ENCODE measurements around the gene TMEM250.

TMEM250 gene

DNA sequence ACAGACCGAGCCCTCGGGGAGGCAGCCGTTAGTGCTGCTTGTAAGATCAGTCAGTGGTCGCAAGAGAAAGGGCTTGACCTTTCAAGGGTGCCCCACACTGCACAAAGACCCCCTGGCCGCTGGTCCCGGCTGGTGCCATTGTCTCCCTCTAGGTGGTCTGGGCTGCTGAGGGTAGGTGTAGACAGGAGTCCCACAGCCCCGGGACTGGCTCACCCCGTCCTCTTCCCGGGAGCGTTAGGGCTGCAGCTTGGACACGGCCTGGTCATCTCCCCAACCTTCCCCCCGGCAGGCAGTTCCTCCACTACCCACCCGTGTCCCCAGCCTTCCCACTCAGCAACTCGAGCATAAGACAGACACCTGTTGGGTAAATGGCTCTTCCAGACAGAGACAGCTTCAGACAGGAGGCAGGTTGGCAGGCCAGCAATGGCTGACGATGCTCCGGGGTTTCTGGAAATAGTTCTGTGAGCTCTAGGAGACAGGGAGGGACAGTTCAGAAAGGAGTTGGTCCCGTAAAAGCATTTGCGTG lies 15.3 kb upstream of the TMEM250 start:
- in situ Hi-C loops (cut with HindIII; ENCODE audit: low sequenced_read_pairs), result no loop called here

DNA sequence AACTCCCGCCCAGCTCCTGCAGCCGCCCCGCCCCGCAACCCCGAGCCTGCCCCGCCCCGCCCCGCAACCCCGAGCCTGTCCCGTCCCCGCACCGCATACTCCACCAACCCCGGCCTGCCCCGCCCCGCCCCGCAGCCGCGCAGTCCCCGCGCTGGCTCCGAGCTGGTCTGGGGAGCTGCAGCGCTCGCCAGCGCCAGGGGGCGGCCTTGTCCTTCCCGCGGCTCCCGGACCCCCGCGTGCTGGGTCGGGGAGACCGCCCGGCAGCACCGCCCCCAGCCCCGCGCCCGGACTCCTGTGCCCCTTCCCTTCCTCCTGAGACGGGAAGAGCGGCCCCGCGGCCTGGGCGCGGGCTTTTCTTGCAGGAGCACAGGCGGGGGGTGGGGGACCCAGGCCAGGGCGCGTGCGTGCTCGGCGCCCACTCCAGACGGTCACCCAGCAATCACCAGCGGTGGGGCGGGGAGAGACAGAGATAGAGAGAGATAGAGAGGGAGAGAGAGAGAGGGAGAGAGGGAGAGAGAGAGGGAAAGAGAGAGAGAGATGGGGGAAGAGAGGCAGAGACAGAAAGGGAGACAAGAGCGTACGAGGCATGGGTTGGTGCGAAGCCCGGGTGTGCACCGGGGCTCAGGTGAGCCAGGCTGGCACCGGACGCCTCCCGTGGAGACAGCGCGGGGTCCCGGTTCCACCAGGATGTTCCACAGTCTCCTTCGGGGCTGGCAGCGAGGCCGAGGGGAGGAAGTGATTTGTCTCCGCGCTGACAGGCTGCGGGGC lies 14.7 kb upstream of the TMEM250 start:
- in situ Hi-C loops (cut with HindIII; ENCODE audit: low sequenced_read_pairs), result no loop called here

DNA sequence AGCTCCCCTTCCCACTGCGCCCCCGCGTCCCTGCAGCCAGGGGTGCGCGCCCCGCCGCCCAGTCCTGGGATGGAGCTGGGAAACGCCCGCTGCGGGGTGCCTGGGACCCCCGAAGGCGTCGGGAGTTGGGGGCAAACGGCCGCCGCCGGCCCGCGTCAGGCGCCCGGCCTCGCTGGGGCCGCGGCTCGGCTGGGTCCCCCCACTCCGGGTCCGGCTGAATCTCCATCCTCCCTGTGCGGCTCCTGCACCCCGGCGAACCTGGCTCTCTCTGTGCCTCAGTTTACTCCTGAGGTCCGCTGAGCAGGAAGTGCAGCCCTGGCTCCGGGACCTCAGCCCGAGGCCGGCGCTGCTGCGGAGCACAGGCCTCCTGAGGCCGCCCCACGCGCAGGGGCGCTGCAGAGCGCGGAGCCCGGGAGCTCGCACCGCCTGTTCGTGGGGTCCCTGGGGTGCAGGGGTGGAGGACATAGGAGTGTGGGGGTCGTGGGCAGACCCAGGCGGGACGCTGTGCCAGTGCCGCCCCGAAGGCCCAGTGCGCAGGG lies 13.9 kb upstream of the TMEM250 start:
- in situ Hi-C loops (cut with HindIII; ENCODE audit: low sequenced_read_pairs), result no loop called here

DNA sequence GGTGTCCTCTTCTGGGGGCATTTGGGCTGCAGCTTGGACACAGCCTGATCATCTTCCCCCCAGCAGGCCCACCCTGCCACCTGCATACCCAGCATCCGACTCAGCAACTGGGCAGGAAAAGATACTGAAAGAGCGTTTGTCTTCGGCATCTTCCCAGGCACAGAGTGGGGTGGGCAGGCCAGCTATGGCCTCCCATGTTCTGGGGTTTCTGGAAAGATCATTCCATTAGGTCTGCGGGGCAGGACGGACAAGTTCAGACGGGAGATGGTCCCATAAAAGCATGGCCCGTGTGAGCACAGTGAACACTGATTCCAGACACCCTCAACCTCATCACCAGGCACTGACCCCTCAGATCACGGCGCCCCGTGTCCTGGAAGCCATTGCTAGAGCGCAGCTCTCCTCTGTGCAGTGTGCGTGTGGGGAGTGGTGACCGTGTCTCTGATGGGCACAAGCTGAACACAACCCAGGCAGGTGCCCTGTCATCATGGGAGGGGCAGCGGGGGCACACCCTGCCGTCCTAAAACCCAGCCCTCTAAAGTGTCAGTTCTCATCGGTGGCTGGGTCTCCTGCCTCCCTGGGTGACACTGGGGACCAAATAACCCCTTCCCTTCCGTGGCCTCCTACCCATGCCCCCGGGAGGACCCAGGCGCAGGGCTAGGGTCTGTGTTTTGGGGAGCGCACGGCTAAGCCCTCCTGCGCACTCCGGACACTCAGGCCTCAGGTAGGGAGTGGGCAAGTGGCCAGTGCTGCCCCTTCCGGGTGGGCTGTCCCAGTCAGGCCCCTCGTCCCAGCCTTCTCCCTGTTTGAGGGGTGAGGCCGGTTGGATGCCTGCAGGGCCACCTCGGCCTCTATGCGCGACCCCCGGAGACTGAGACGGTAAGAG lies 13.2 kb upstream of the TMEM250 start:
- in situ Hi-C loops (cut with HindIII; ENCODE audit: low sequenced_read_pairs), result no loop called here

DNA sequence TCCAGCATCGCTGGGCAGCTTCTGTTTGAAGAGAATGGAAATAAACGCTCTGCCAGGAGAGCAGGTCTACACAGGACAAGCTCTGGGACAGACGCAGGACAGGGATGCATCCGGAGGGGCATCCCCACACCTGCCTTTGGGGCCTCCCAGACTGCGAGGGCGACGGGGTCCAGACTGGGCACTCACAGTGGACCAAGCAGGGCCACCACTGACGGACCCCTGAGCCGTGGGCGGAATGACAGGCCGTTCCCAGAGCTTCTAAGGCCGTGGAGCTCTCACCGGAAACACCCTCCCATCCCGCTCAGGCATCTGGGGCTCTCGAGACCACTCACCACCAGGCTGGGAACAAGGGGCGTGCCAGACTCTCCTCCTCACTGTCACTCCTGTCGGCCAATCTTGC lies 10.5 kb upstream of the TMEM250 start:
- in situ Hi-C loops (cut with HindIII; ENCODE audit: low sequenced_read_pairs), result no loop called here

DNA sequence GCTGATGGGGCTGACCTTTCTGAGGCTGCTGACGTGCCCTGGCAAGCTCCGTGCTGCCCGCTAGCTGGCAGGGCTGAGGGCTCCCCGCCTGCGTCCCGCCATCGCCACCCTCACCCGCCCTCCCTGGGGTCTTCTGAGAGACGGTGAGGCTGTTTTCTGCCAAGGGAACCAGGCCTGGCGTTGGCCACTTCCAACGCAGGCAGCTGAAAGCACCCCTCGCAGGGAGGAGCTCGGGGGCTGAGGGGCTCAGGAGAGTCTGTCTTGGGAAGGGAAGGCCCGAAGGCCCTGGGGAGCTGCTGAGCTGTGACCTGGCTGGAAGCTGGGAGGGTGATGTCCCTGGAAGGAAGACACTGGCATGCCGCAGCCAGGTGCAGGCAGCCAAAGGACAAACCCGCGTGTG lies 9.8 kb upstream of the TMEM250 start:
- in situ Hi-C loops (cut with HindIII; ENCODE audit: low sequenced_read_pairs), result no loop called here

DNA sequence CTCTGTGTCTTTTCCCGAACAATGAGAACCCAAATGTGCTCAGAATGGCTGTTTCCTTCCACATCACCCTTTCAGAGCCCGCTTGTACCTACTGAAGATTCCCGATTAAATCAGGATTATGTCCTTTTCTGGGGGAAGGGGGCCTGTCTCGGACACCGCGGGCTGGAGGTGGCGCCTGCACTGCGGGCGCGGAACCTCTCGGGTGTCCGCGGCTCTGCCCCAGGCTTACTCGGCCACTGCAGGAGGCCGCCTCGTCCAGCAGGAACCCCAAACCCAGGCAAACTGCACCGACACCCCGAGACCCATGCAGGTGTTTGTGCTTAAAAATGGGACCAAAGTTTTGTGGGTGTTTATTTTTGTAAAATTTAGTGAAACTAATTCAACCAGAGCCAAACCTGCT lies 8.6 kb upstream of the TMEM250 start:
- in situ Hi-C loops (cut with HindIII; ENCODE audit: low sequenced_read_pairs), result no loop called here

DNA sequence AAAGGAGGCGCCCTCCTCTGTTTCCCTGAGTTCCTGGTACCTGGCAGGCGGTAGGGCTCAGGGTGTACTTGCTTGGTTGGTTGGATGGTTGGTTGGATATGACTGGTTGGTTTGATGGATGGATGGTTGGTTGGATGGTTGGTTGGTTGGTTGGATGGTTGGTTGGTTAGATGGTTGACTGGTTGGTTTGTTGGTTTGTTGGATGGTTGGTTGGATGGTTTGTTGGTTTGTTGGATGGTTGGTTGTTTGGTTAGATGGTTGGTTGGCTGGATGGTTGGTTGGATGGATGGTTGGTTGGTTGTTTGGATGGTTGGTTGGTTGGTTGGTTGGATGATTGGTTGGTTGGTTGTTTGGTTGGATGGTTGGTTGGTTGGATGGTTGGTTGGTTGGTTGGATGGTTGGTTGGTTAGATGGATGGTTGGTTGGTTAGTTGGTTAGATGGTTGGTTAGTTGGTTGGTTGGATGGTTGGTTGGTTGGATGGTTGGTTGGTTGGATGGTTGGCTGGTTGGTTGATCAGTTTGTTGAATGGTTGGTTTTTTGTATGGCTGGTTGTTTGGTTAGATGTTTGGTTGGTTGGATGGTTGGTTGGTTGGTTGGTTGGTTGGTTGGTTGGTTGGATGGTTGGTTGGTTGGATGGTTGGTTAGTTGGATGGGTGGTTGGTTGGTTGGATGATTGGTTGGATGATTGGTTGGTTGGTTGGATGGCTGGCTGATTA lies 6.5 kb upstream of the TMEM250 start:
- in situ Hi-C loops (cut with HindIII; ENCODE audit: low sequenced_read_pairs), result no loop called here

DNA sequence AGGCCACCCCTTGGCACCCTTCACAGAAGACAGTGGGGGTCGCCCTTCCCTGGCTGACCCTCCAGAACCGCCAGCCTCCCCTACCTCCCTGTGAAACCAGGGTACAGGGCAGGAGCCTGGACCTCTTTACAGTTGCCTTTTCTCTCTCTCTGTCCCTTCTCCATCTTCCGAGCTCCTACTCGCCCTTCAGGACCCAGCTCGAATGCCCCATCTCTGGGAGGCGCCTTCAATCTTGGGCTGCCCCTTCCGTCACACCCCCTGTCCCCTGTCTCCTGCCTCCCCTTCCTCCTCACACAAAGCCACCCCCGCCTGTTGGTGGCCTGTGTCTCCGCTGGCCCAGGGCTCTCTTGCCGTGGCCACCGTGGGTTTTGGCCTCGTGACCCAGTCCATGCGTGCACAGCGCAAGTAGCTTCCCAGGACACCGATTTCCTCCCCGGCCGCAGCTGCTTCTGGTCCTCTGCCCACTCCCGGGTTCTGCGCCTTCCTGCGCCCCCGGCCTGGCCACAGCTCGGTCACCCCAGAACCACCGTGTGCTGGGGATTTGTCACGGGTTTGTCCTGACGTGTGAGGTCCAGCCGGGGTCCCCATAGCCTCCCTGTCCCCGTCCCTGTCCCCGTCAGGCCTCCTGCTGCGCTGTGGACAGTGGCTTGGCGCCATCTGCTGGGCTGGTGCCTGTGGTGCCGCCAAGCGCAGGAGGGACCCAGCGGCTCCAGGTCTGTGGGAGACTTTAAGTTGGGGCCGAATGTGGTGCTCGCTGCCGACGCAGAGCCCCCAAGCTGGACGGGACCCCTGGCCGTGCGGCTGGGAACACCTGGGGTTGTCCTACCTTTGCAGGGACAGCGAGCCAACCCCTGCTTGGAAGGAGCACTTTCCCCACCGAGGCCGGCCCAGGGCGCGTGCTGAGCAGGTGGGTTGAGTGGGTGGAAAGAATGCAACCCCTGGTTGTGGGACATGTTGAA lies 4.0 kb upstream of the TMEM250 start:
- in situ Hi-C loops (cut with HindIII; ENCODE audit: low sequenced_read_pairs), result no loop called here

DNA sequence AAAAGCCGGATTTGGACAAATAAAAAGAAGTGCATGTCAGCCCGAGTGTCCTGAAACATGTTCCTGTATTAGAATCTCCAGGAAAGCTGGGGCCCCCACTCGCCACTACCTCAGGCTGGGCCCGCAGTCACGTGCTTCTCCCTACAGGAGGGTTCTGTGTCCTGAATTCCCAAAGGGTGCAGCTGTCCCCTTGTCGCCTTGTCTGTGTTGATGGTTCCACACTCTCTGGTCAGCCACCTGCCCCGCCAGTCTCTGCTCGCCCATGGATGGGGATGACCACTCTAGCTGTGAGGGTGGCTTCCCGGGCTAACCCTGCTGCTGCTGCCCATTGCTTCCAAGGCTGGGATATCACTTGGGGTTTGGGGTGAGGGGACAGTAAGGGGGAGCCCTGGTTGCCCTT lies 3.1 kb upstream of the TMEM250 start:
- in situ Hi-C loops (cut with HindIII; ENCODE audit: low sequenced_read_pairs), result no loop called here

DNA sequence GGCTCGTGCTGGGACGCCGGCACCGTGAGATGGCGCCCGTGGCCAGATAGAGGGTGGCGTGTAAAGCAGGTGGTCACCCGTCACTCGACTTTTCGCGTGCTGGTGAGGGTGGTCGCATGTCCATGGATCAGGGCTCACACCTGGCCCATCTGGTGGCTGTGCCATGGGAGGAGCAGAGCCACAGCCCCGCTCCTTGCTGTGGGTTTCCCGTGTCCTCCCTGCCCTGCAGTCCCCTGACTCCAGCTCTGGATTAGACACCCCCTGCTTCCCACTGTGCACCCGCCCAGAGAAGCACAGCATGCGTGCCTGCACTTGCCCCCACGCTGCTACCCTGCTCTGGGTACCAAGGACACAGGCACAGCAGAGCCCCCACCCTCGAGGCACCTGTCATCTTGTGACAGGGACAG lies 1.8 kb upstream of the TMEM250 start:
- in situ Hi-C loops (cut with HindIII; ENCODE audit: low sequenced_read_pairs), result no loop called here

DNA sequence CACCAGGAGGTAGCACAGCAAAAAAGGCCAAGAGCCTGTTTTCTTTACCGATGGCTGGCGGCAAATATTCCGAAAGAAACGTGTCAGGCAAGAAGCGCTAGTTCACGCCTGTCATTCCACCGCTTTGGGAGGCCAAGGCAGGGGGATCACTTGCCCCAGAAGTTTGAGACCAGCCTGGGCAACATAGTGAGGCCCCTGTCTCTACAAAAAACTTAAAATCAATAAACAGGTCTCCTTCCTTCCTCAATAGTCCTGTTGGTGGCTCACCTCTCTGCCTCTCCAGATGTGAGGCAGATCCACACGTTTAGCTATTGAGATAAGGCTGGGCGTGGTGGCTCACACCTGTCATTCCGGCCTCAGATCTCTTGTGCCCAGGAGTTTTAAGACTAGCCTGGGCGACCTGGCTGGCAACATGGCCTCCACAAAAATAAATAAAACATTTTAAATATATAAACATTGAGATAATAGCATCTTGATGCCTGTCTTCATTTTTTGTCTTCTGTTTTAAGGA lies 1.3 kb upstream of the TMEM250 start:
- in situ Hi-C loops (cut with HindIII; ENCODE audit: low sequenced_read_pairs), result loop anchor here (10.0 kb wide), 2 partner anchors 85 to 235 kb away; no protein-coding TSS in a partner anchor

DNA sequence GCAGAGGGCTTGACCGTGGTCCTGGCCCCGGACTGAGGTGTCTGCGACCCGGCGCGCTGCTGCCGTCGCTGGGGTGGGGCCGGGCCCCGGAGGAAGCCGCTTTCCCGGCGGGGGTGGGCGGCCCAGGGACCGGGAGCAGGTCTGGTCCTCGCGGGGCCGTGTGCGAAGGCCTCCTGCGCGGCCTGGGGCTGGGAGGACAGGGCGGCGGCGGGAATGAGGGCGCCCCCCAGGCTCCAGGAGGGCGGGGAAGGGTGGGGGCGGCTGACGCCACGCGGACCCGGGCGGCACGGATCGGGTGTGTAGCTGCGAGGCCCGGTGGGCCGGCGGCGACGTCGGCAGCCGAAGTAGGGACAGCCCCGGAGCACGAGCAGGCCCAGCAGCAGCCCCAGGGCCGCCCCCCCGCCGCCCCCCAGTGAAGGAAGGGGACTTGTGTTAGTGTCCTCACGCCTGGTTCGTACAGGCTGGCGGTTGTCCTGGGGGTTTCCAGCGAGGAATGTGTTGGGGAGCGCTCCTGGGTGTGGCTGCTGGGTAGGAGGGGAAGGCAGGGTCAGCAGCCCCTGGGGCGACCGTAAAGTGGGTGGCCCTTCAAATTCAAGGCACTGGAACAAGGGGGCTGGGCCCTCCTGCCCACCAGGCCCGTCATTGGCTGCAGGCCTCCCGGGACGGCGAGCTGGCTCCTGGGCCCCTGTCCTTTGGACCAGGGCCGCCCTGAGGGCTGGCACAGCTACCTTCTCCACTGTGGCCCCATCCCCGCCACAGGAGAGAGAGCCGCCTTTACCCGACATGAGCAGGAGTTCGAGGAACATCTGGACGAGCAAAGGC lies 597 bp upstream of the TMEM250 start:
- in situ Hi-C loops (cut with HindIII; ENCODE audit: low sequenced_read_pairs), result loop anchor here (10.0 kb wide), 2 partner anchors 84 to 234 kb away; no protein-coding TSS in a partner anchor

DNA sequence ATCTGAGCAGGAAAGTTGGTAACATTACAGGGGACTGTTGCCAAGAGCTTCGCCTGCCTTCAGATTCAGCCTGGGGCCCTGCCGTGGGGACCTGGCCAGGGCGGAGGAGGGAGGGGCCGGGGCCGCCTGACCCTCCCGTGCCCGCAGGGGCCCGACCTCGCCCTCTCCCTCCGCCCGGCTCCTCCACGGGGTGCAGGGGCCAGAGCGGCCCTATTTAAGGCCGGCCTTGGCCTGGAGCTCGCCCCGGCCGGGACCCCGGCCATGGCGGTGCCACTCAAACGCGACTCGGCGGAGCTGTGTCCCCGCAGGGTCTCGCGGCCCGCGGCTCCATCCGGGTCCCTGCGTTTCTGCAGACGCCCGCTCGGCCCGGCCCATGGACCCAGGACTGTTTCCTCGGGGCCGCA lies 757 bp downstream of the TMEM250 start:
- in situ Hi-C loops (cut with HindIII; ENCODE audit: low sequenced_read_pairs), result loop anchor here (10.0 kb wide), 2 partner anchors 83 to 233 kb away; no protein-coding TSS in a partner anchor

DNA sequence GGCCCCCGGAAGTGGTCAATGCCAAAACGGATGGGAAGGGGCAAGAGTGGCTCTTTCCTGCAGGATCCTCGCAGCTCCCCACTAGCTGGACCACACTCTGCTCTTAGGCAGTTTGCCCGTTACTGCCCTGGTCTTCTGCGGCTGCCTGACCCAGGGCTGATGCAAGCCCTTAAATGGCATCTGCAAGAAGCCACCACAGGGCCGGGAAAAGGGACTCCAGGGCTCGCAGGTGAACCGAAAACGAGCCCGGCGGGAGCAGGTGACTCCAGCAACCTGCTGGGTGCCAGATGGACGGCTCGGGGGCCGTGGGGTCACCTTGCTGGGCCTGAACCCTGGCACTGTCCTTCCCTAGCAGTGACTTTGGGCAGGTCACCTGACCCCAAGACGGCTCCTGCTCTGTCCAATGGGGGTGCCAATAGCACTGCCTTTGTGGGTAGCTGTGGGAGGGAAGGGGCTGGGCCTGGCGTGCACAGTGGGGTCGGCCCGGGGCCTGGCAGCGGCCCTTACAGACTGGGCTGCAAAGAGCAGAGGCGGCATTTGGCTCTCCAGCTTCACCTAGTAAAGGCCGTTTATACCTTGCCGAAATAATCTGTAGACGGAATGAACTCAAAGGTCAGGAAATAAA lies 1.3 kb downstream of the TMEM250 start:
- in situ Hi-C loops (cut with HindIII; ENCODE audit: low sequenced_read_pairs), result loop anchor here (10.0 kb wide), 2 partner anchors 83 to 233 kb away; no protein-coding TSS in a partner anchor

DNA sequence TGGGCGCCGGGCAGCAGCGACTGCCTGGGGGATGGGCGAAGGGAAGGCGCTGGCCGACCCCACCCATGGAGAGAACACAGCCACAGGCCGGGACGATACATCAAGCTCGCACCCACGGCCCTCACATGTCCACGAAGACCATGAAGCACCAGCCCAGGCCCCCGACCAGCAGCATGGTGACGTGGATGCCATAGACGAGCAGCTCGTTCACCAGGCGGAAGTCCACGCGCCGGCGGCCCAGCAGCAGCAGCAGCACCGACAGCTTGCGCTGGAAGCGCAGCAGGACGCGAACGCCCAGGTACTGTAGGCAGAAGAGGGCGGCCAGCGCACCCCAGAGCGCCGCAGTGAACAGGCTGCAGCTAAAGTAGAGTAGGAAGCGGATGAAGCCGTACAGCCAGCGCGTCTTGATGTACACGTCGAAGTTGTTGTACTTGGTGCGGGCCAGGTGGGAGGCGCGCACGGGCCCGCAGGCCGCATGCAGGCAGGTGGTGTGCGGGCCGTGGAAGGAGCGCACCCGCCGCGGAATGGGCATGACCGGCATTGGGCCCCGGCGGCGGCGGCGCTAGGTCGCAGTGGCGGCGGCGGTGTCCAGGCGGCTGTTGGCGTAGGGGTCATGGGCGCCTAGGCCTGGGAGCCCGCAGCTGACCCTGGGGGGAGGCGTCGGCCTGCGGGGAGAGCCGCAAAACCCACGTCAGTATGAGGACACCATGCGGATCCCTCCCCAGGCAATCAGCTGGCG lies 2.1 kb downstream of the TMEM250 start:
- in situ Hi-C loops (cut with HindIII; ENCODE audit: low sequenced_read_pairs), result loop anchor here (10.0 kb wide), 2 partner anchors 82 to 232 kb away; no protein-coding TSS in a partner anchor

Measured in endothelial cell of hepatic sinusoid (primary cell).